GM19043 (cell line): ENCODE data around the gene FANCM.
A peak's percentile ranks its signal among the peaks of the same experiment; 100 is the strongest.
"Not testable (repeated sequence)": the region's sequence is repeated elsewhere in the genome, so short reads cannot be mapped to it uniquely, and the experiment has no call there.

ENCODE experiments used
- ATAC-seq: cut with Tn5 transposase; IDR thresholded peaks from one replicate; pipeline ENCODE4 v1.9.1; 2021; ENCODE audit warnings: low read depth; ENCODE audit not compliant: unreplicated experiment

The FANCM gene

GRCh38 chr14:45136399-45136798, 669 bp downstream of the FANCM start:
- no peak for ATAC-seq

GRCh38 chr14:45140661-45141187, 5.0 kb downstream of the FANCM start:
- ATAC-seq, result no peak

GRCh38 chr14:45142083-45142482, 6.4 kb downstream of the FANCM start:
- ATAC-seq, result not testable (repeated sequence)

- ATAC-seq, result peak; percentile 57
These were observed 8.9 kb downstream of the FANCM start for GRCh38 chr14:45144658-45145057.

- ATAC-seq, result no peak
These were observed 9.5 kb downstream of the FANCM start for GRCh38 chr14:45145214-45145613.

- no peak for ATAC-seq
These were observed 13.9 kb downstream of the FANCM start for GRCh38 chr14:45149602-45150001.

- ATAC-seq, result no peak
These were observed 14.7 kb downstream of the FANCM start for GRCh38 chr14:45150386-45150890.

- peak; percentile 61 for ATAC-seq
These were observed 20.3 kb downstream of the FANCM start for GRCh38 chr14:45156067-45156466.

- ATAC-seq, result no peak
These were observed 34.2 kb downstream of the FANCM start for GRCh38 chr14:45169906-45170305.

- ATAC-seq, result no peak
These were observed 41.3 kb downstream of the FANCM start for GRCh38 chr14:45177076-45177475.

- ATAC-seq, result no peak
These were observed 45.6 kb downstream of the FANCM start for GRCh38 chr14:45181329-45181728.

- ATAC-seq, result no peak
These were observed 46.1 kb downstream of the FANCM start for GRCh38 chr14:45181806-45182205.

GRCh38 chr14:45185100-45185814, 49.5 kb downstream of the FANCM start:
- no peak for ATAC-seq

- ATAC-seq, result no peak
These were observed 59.2 kb downstream of the FANCM start for GRCh38 chr14:45194964-45195363.

GRCh38 chr14:45198551-45198950, 62.8 kb downstream of the FANCM start:
- no peak for ATAC-seq

GRCh38 chr14:45199230-45199629, 63.5 kb downstream of the FANCM start:
- ATAC-seq, result no peak

GRCh38 chr14:45201905-45202304, 66.2 kb downstream of the FANCM start:
- peak; percentile 63 for ATAC-seq

GRCh38 chr14:45204241-45204640, 68.5 kb downstream of the FANCM start:
- no peak for ATAC-seq

GRCh38 chr14:45210159-45210558, 74.4 kb downstream of the FANCM start:
- ATAC-seq, result no peak

GRCh38 chr14:45211295-45211694, 75.6 kb downstream of the FANCM start:
- ATAC-seq, result no peak

GRCh38 chr14:45212231-45212630, 76.5 kb downstream of the FANCM start:
- no peak for ATAC-seq

- not testable (repeated sequence) for ATAC-seq
These were observed 78.0 kb downstream of the FANCM start for GRCh38 chr14:45213716-45214115.
